Measurements from ENCODE around the gene STRA8.

STRA8 gene

DNA sequence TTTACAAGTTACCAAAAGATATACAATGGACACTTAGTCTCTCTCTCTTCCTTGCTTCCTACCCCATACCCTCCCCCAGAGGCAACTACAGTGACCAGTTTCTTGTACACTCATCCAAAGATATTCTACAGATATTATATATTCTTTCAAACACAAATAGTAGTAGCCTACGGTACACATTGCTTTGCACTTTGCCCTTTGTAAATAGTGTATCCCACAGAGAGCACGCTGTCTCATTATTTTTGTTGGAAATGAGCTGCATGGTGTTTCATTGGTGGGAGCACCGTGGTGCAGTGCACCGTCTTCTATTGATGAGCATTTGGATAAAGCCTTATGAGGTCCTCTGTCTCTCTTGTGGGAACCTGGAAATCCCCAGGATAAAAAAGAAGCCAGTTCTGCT lies 24.2 kb downstream of the STRA8 start:
- Histone ChIP-seq H3F3A (ENCODE audit: insufficient read depth, low read length) (no peaks in the 10 kb centered on the region), H4K20me1 (ENCODE audit: insufficient read depth, low read length) (no peaks in the 10 kb centered on the region), H2AFZ (ENCODE audit: low read length) (no peak overlapping the region), H3K4me1 (ENCODE audit: low read length) (peaks cover 4% of the 10 kb centered on the region; the same call in 1 of the 2 replicates), H3K9me3 (replicated peaks; ENCODE audit: insufficient read depth, low read length) (no peaks in the 10 kb centered on the region), H3K4me3 (ENCODE audit: low read length) (no peak overlapping the region), H3K27ac (ENCODE audit: low read length) (no peak overlapping the region), H3K36me3 (replicated peaks; ENCODE audit: insufficient read depth, low read length) (no peaks in the 10 kb centered on the region), H3K9ac (ENCODE audit: low read length) (no peak overlapping the region), H3K79me2 (ENCODE audit: low read length) (no peaks in the 10 kb centered on the region), H3K27me3 (replicated peaks; ENCODE audit: insufficient read depth, low read length) (no peaks in the 10 kb centered on the region), H3K4me2 (ENCODE audit: low read depth, low read length) (no peak overlapping the region), H3K9me2 (replicated peaks; ENCODE audit: insufficient read depth, low read length) (no peaks in the 10 kb centered on the region)
- TF ChIP-seq EZH2phosphoT487 (IDR thresholded peaks at IDR 0.05; ENCODE audit: low read length) (no peak), EZH2 (optimal IDR thresholded peaks at IDR 0.05; ENCODE audit: low read depth, low read length) (no peak)
- TF ChIP-seq, protein P1, sequence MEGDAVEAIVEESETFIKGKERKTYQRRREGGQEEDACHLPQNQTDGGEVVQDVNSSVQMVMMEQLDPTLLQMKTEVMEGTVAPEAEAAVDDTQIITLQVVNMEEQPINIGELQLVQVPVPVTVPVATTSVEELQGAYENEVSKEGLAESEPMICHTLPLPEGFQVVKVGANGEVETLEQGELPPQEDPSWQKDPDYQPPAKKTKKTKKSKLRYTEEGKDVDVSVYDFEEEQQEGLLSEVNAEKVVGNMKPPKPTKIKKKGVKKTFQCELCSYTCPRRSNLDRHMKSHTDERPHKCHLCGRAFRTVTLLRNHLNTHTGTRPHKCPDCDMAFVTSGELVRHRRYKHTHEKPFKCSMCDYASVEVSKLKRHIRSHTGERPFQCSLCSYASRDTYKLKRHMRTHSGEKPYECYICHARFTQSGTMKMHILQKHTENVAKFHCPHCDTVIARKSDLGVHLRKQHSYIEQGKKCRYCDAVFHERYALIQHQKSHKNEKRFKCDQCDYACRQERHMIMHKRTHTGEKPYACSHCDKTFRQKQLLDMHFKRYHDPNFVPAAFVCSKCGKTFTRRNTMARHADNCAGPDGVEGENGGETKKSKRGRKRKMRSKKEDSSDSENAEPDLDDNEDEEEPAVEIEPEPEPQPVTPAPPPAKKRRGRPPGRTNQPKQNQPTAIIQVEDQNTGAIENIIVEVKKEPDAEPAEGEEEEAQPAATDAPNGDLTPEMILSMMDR (IDR thresholded peaks at IDR 0.05; ENCODE audit: low read length) = no peak
- DNase-seq = no peak

DNA sequence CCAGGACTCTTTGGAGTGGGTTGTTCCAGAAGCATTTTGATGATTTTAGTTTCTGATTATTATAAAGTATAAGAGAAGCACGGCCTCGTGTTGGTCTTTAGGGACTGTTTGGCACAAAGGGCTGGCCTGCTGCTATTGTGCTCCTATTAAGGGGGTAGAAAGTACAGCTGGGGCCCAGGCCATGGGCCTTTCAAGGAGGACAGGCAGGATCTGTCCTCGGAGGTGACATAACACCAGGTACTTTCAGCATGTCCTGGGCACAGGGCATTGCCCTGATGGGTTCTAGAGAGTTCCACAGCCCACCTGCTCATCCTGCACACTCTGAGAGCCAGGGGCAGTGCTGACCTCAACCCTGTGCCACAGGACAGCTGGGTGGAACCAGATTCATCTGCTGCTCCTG lies 24.9 kb downstream of the STRA8 start:
- no peaks in the 10 kb centered on the region for H4K20me1 ChIP-seq (ENCODE audit: insufficient read depth, low read length)
- H3F3A ChIP-seq (ENCODE audit: insufficient read depth, low read length) = no peaks in the 10 kb centered on the region
- DNase-seq = no peak
- no peak overlapping the region for H2AFZ ChIP-seq (ENCODE audit: low read length)
- H3K4me3 ChIP-seq (ENCODE audit: low read length) = no peak overlapping the region
- no peaks in the 10 kb centered on the region for H3K36me3 ChIP-seq (replicated peaks; ENCODE audit: insufficient read depth, low read length)
- H3K9me2 ChIP-seq (replicated peaks; ENCODE audit: insufficient read depth, low read length) = no peaks in the 10 kb centered on the region
- H3K4me1 ChIP-seq (ENCODE audit: low read length) = peaks cover 4% of the 10 kb centered on the region; the same call in 1 of the 2 replicates
- TF ChIP-seq EZH2phosphoT487 (IDR thresholded peaks at IDR 0.05; ENCODE audit: low read length) (no peak), EZH2 (optimal IDR thresholded peaks at IDR 0.05; ENCODE audit: low read depth, low read length) (no peak)
- TF ChIP-seq, protein P1 (IDR thresholded peaks at IDR 0.05; ENCODE audit: low read length) = no peak
- H3K9ac ChIP-seq (ENCODE audit: low read length) = no peak overlapping the region
- no peaks in the 10 kb centered on the region for H3K27me3 ChIP-seq (replicated peaks; ENCODE audit: insufficient read depth, low read length)
- H3K27ac ChIP-seq (ENCODE audit: low read length) = no peak overlapping the region
- no peaks in the 10 kb centered on the region for H3K79me2 ChIP-seq (ENCODE audit: low read length)
- no peaks in the 10 kb centered on the region for H3K9me3 ChIP-seq (replicated peaks; ENCODE audit: insufficient read depth, low read length)
- no peak overlapping the region for H3K4me2 ChIP-seq (ENCODE audit: low read depth, low read length)

DNA sequence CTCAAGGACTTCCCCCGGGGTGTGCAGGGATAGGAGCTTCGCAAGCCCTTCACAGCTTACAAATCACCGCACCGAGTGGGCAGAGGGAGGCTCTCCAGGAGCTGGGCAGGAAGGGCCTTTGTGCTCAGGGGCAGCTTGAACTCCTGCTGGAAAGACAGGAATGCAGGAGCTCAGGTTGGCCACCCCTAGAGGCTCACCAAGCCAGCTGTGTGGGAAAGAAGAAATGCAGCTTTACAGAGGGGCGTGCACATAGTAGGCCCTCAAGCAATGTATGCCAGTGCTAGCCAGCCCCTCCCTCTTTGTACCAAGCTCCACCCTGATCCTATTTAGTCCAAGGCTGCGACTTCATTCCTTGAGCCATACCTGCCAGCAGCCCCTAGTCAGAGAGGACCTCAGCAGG lies 26.1 kb downstream of the STRA8 start:
- H3K9me2 ChIP-seq (replicated peaks; ENCODE audit: insufficient read depth, low read length) = no peaks in the 10 kb centered on the region
- no peak for TF ChIP-seq EZH2 (optimal IDR thresholded peaks at IDR 0.05; ENCODE audit: low read depth, low read length)
- TF ChIP-seq EZH2phosphoT487 (IDR thresholded peaks at IDR 0.05; ENCODE audit: low read length) = no peak
- TF ChIP-seq, protein P1 (IDR thresholded peaks at IDR 0.05; ENCODE audit: low read length) = no peak
- H3K27me3 ChIP-seq (replicated peaks; ENCODE audit: insufficient read depth, low read length) = no peaks in the 10 kb centered on the region
- H3K27ac ChIP-seq (ENCODE audit: low read length) = no peak overlapping the region
- H3K36me3 ChIP-seq (replicated peaks; ENCODE audit: insufficient read depth, low read length) = no peaks in the 10 kb centered on the region
- H3K9ac ChIP-seq (ENCODE audit: low read length) = no peak overlapping the region
- H3K4me1 ChIP-seq (ENCODE audit: low read length) = no peaks in the 10 kb centered on the region
- no peaks in the 10 kb centered on the region for H3K79me2 ChIP-seq (ENCODE audit: low read length)
- no peaks in the 10 kb centered on the region for H3F3A ChIP-seq (ENCODE audit: insufficient read depth, low read length)
- DNase-seq = no peak
- H4K20me1 ChIP-seq (ENCODE audit: insufficient read depth, low read length) = no peaks in the 10 kb centered on the region
- no peak overlapping the region for H3K4me2 ChIP-seq (ENCODE audit: low read depth, low read length)
- H3K4me3 ChIP-seq (ENCODE audit: low read length) = no peak overlapping the region
- no peaks in the 10 kb centered on the region for H3K9me3 ChIP-seq (replicated peaks; ENCODE audit: insufficient read depth, low read length)
- no peak overlapping the region for H2AFZ ChIP-seq (ENCODE audit: low read length)

Data from MM.1S (cell line).